Heart left ventricle (tissue), 13 donors: Measurements from ENCODE around the gene CHCHD3.

ENCODE experiments used
- CTCF ChIP-seq, 12 donors: fragments of 200-600 bp; sonication (generic) in 4 of 12; IDR thresholded peaks; one replicate each; pipeline versions ENCODE4 v1.5.0 to v1.8.0; 2018 to 2022; ENCODE audit warnings: antibody characterized with exemption in 12 of 12, mild to moderate bottlenecking in 5 of 12
- POLR2A ChIP-seq, 2 donors: fragments of 450-650 bp; IDR thresholded peaks; one replicate each; pipeline ENCODE4 v1.6.1; 2017; ENCODE audit warnings: antibody characterized with exemption in 2 of 2, mild to moderate bottlenecking in 2 of 2, moderate library complexity in 2 of 2
- donor health status: ischemic (EF 13 %, LVEDD 7.1; RV severe dilation, severe dysfunction).
- donor health status: DM: no; HTN: yes; CAD: no.
- donor health status: DM: no; HTN: no; CAD: no.
- donor health status: ischemic (EF 25% LVEDD 6.9; RV normal size, moderate dysfunction).
- donor health status: ischemic (EF 25% LVEDD 5.7; RV mildly dilated, moderate dysfunction).
- donor health status: ischemic (EF 35%, LVEDD 5.7; RV mildly dilated, moderate dysfunction).
- donor health status: nonischemic (EF 11% LVEDD 7.7; RV severe dilation, severe dysfunction).
- donor health status: DM: yes; HTN: yes; CAD: no.
- donor health status: PGD.
- donor health status: ischemic (EF 29% LVEDD 5.4; RV normal size, mild dysfunction).
- donor health status: nonischemic (EF 23%, LVEDD 6.1; RV moderate dilation, normal function).

- no peak for TF ChIP-seq CTCF (IDR thresholded peaks at IDR 0.05)
- TF ChIP-seq POLR2A (IDR thresholded peaks at IDR 0.05): no peak
These were observed 188.3 kb downstream of the CHCHD3 start for GRCh38 chr7:132893560-132893959.
